ENCODE measurements around the gene MTMR2.

The MTMR2 gene

GRCh38 chr11:95805869-95806268 is 118.0 kb downstream of the MTMR2 start:
- no peak for DNase-seq

DNA sequence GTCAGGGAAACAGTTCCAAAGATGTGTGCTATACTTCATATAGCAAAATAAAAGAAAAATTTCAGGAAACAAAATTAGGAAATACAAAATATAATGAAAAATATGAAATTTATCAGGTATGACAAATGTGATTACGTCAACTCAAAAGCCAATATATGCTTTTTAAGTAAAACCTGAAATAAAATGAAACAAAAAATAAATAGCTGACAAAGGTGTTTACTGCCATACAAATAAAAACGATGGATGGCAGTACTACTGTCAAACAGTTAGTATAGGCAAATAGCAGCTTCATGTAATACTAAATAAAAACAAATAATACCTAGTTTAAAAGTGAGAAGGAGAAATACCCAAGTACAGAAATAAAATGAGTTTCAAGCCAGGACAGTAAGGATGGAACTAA is 119.9 kb downstream of the MTMR2 start:
- no peak for DNase-seq

GRCh38 chr11:95802806-95803205 is 121.1 kb downstream of the MTMR2 start:
- DNase-seq = no peak

- no peak for DNase-seq
These were observed 123.5 kb downstream of the MTMR2 start for GRCh38 chr11:95800438-95800837.

DNA sequence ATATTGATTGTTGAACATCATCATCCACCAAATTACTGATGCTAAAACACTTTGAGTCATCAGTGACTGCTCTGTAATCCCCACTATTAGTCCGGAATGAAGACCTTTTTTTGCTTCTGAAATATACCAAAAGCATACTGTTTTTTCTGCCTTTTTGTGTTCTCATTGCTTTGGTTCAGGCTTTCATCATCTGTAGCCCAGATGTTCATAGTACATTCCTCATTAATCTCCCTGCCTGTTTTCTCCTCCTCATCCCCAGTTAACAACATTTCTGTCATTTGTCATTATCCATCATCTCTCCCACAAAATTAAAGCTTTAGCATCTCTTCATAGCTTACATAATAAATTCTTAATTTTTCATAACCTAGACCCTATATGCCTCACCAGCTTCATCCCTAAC is 124.4 kb downstream of the MTMR2 start:
- no peak for DNase-seq

DNA sequence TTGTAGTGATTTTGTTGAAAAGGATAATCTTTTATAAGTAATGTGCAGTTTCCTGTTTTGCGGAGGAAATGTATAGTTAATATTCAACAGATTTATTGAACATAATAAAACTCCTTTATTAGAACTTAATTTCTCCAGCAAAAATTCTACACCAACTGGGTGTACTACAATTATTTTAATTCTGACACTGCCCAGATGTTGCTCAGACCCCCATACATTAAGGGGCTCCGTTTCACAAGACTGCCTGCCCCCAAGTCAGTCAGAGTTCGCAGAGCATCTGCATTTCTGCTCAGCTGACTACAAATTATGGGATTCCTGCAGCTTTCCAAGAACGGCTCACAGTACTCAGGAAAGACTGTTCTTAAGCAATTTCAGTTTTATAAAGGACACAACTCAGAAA is 127.4 kb downstream of the MTMR2 start:
- DNase-seq = no peak

GRCh38 chr11:95795627-95796295 is 128.1 kb downstream of the MTMR2 start:
- no peak for DNase-seq

GRCh38 chr11:95794086-95794485 is 129.8 kb downstream of the MTMR2 start:
- no peak for DNase-seq

GRCh38 chr11:95793116-95793515 is 130.8 kb downstream of the MTMR2 start:
- no peak for DNase-seq

- no peak for DNase-seq
These were observed 131.2 kb downstream of the MTMR2 start for GRCh38 chr11:95792700-95793099.

DNA sequence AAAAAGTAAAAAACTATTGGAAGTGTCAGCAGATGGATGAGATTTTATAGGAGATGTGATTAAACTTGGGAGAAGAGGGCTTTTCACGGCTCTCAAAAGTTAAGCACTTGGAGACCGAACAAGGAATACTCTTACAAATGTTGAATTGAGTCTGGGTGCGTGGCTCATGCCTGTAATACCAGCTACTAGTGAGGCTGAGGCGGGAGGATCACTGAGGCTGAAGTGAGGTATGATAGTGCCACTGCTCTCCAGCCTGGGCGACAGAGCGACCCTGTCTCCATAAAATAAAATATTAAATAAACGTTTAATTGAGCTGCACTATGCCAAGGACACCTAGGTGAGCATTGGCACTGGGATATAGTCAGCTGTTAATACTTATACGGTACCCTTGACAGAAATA is 131.7 kb downstream of the MTMR2 start:
- DNase-seq = no peak

- no peak for DNase-seq
These were observed 132.2 kb downstream of the MTMR2 start for GRCh38 chr11:95791709-95792033.

DNA sequence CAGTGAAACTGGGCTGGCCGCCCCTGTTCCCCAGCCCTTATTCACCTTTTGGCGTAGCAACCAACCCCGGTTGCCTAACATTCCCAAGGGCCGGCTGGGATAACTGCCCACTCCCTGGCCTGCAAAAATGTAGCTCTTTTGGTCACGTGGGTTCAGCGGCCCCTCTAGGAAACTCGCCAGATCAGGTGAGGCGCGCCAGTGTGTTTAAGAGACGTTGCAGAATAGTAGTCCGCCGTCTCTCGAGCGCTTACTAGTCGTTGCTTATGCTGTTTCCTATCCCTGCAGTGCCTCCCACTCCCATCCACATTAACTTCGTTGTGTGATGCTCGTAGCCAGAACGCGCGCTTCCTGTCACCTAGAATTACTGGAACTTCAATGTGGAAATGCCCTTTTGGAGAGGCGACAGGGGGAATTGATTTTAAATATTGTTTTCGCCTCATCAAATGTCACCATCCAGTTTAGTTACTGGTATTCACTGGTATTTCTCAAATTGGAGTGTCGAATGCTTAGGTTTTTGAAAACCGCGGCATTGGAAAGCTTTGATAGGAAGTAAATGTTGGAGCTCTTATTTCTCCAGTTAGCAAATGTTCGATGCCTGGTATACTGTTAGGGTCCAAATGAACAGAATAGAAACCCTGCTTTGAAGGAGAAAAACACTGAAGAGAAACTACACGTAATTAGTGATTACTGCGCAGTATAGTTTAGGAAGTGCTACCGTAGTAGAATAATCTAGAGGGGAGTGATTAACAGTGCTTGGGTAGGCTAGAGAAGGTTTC is 132.8 kb downstream of the MTMR2 start:
- DNase-seq = peak; percentile 23 to 35

GRCh38 chr11:95790123-95790932 is 133.6 kb downstream of the MTMR2 start, which contains the start of gene CEP57:
Gene CEP57 (plus strand): TSS chr11:95790498. CDS start chr11:95790699, 201 bp downstream.
- DNase-seq = peak; percentile 86 to 98

DNA sequence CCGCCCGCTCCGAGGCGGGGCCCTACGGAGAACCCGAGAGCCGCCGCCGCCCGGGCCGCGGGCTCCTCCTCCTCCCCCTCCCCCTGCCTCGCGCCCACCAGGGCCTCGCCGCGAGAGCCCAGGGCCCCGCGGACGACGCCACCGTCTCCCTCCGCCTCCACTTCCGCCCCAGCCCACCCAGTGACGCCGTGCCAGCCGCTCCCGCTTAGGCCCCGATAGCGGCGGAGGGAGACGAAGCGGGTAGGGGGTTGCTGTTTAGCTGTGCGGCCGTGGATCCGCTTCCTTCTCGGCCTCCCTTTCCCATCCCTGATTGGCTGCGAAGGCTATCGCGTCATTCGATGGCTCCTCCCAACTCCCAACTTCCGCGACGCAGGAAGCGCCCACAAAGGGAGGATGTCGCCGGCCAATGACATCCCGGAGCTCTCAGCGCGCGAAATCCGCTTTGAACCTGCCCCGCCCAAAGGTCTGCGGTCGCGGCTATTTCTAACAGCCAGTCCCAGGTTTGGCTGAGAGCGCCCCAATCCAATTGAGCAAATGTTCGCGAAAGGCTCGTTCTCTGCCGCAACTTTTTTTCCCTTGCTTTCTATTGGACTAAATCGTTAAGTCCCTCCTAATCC is 134.3 kb downstream of the MTMR2 start, which contains the start of gene FAM76B:
FAM76B (minus strand) TSS at position 277 of the 617 bp plus-strand sequence. CDS start 304 bp downstream, outside the sequence.
- peak; percentile 88 to 96 for DNase-seq

GRCh38 chr11:95788921-95789505 is 134.9 kb downstream of the MTMR2 start:
- no peak for DNase-seq
